ENCODE data around the gene GRM8.

DNA sequence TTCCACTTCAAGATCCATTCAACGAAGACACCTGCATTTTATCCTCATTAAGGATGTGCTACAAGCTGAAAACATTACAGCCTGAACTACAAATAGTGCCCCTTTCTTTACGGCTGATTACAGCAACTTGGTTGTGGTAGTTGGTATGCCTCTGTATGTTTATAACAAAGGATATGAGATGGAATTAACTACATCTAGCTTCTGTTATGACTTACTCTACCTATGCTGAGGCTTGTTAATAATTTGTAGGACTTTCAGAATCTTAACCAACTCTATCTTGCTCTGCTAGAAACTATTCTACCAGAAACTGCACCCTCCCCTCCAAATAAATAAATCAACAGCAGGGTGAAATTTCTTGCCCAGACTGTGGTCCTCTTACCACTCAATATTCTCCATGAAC is 448.1 kb downstream of the GRM8 start:
- TF ChIP-seq POLR2A (IDR thresholded peaks at IDR 0.05) (no peak), POLR2AphosphoS5 (IDR thresholded peaks at IDR 0.05) (no peak)

All from breast epithelium (tissue), 3 donors.